Measurements from ENCODE around the gene COASY.

The COASY gene

DNA sequence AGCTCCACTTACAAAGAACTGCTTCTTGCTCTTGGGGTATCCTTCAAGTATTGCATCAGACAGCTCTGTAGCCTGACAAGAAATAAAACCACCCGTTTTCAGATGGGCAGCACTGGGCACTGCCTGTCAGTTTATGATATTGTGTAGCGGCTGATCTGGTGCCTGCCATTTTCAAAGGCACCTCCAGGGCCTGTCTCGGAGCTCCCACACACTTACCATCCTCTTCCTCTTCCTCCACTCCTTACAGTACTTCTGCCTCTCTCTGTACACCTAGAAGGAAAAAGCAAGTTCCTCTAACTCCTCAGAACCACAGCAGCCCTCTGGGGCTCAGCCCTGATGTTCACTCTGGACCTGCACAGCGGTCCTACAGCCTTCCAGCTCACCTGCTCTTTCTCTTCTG, 11.1 kb downstream of the COASY start:
- CTCF ChIA-PET, result interaction anchor here (1.2 to 1.5 kb wide), 3 partner anchors 101 to 108 kb away, joined by 3 to 5 read pairs (median 4); no protein-coding TSS in a partner anchor
- DNase-seq (ENCODE audit: low read depth, low spot score), result no peak
- TF ChIP-seq, protein P1, sequence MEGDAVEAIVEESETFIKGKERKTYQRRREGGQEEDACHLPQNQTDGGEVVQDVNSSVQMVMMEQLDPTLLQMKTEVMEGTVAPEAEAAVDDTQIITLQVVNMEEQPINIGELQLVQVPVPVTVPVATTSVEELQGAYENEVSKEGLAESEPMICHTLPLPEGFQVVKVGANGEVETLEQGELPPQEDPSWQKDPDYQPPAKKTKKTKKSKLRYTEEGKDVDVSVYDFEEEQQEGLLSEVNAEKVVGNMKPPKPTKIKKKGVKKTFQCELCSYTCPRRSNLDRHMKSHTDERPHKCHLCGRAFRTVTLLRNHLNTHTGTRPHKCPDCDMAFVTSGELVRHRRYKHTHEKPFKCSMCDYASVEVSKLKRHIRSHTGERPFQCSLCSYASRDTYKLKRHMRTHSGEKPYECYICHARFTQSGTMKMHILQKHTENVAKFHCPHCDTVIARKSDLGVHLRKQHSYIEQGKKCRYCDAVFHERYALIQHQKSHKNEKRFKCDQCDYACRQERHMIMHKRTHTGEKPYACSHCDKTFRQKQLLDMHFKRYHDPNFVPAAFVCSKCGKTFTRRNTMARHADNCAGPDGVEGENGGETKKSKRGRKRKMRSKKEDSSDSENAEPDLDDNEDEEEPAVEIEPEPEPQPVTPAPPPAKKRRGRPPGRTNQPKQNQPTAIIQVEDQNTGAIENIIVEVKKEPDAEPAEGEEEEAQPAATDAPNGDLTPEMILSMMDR (IDR thresholded peaks at IDR 0.05; ENCODE audit: insufficient read depth, low read length, missing control alignments), result no peak
- POLR2A ChIA-PET, result interaction anchor here (0.9 kb wide), 1 partner anchor 11 kb away, joined by 3 read pairs; no protein-coding TSS in a partner anchor
- no peak overlapping the region for H3K4me3 ChIP-seq (ENCODE audit: low read depth, low read length)

DNA sequence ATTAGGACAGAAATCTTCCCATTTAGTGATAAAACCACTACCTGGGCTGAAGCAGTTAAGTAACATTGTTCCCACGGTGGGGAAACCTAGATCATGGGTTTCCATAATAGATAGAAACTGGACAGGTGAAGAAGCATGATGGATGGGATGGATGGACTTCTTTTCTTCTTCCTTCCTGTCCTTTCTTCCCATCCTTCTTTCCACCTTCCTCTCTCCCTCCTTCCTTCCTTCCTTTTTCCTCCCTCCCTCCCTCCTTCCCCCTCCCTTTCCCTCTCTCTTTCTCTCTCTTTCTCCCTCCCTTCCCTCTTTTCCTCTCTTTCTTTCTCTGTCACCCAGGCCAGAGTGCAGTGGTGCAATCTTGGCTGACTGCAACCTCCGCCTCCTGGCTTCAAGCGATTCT, 12.5 kb downstream of the COASY start:
- H3K4me3 ChIP-seq (ENCODE audit: low read depth, low read length), result no peak overlapping the region
- TF ChIP-seq, protein P1 (IDR thresholded peaks at IDR 0.05; ENCODE audit: insufficient read depth, low read length, missing control alignments), result no peak
- POLR2A ChIA-PET, result no interaction called here
- no peak for DNase-seq (ENCODE audit: low read depth, low spot score)
- CTCF ChIA-PET, result interaction anchor here (1.2 to 1.8 kb wide), 3 partner anchors 9 to 105 kb away, joined by 3 to 5 read pairs (median 4); no protein-coding TSS in a partner anchor

DNA sequence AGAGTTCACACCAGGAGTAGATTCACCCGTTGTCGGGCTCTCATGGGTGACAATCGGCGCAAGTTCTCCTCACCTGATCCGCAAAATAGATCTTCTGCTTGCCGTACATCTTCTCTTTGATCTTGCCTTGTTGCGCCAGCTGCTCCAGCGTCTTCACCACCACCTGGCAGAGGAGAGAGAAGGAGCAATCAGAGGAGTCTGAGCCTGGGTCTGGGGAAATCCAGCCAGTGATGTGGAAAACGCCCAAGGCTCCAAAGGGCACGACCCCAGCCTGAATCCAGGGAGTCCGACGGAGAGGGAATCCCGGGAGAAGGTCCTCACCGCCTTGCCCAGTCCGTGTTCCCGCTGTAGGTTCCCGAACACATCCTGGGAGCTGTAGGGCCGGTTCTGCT, 15.2 kb downstream of the COASY start:
- H3K4me3 ChIP-seq (ENCODE audit: low read depth, low read length), result peak overlapping the region; percentile 91
- TF ChIP-seq, protein P1 (IDR thresholded peaks at IDR 0.05; ENCODE audit: insufficient read depth, low read length, missing control alignments), result no peak
- ChIA-PET POLR2A (interaction anchor here (0.6 to 2.9 kb wide), 8 partner anchors 10 to 157 kb away, joined by 3 to 20 read pairs (median 6); partner anchors contain the start of genes CAVIN1, MLX, PLEKHH3 and RETREG3), CTCF (interaction anchor here (0.7 to 6.2 kb wide), 17 partner anchors 8 to 265 kb away, joined by 3 to 120 read pairs (median 18); partner anchors contain the start of genes CCR10, CNTNAP1, MLX and PLEKHH3)
- DNase-seq (ENCODE audit: low read depth, low spot score), result no peak

GRCh38 chr17:42577532-42578281, 15.8 kb downstream of the COASY start, which contains the start of gene PSMC3IP:
TSS of gene PSMC3IP (minus strand) at chr17:42577729. CDS start at chr17:42577686, 43 bp downstream.
- POLR2A ChIA-PET, result interaction anchor here (0.6 to 2.9 kb wide), 11 partner anchors 10 to 203 kb away, joined by 3 to 20 read pairs (median 5); partner anchors contain the start of genes CAVIN1, MLX, PLEKHH3 and RETREG3
- H3K4me3 ChIP-seq (ENCODE audit: low read depth, low read length), result peak within 1 kb of the TSS; percentile 91
- CTCF ChIA-PET, result interaction anchor here (0.7 to 6.2 kb wide), 48 partner anchors 8 to 421 kb away, joined by 3 to 120 read pairs (median 5); partner anchors contain the start of genes BECN1, CCR10, CNTNAP1 and MLX
- DNase-seq (ENCODE audit: low read depth, low spot score), result peak; percentile 65
- TF ChIP-seq, protein P1 (IDR thresholded peaks at IDR 0.05; ENCODE audit: insufficient read depth, low read length, missing control alignments), result peak; percentile 68

GRCh38 chr17:42578282-42578869, 16.4 kb downstream of the COASY start:
- ChIA-PET POLR2A (interaction anchor here (0.5 to 2.9 kb wide), 14 partner anchors 11 to 372 kb away, joined by 3 to 20 read pairs (median 5); partner anchors contain the start of genes CAVIN1, MLX, PLEKHH3 and RETREG3), CTCF (interaction anchor here (0.5 to 6.2 kb wide), 53 partner anchors 9 to 420 kb away, joined by 3 to 120 read pairs (median 5); partner anchors contain the start of genes BECN1, CCR10, CNTNAP1 and MLX)
- TF ChIP-seq, protein P1 (IDR thresholded peaks at IDR 0.05; ENCODE audit: insufficient read depth, low read length, missing control alignments), result peak; percentile 73
- peak overlapping the region; percentile 91 for H3K4me3 ChIP-seq (ENCODE audit: low read depth, low read length)
- no peak for DNase-seq (ENCODE audit: low read depth, low spot score)
